ENCODE measurements around the gene CAMK2A. TPM values are rescaled to one million over a fixed set of nuclear protein-coding genes. Genes with fewer than 3 reads are reported as not detected.
A peak's percentile ranks its signal among the peaks of the same experiment; 100 is the strongest.

CAMK2A gene
- total RNA-seq, 1 donor from 2014 or later, result 42.6 TPM

DNA sequence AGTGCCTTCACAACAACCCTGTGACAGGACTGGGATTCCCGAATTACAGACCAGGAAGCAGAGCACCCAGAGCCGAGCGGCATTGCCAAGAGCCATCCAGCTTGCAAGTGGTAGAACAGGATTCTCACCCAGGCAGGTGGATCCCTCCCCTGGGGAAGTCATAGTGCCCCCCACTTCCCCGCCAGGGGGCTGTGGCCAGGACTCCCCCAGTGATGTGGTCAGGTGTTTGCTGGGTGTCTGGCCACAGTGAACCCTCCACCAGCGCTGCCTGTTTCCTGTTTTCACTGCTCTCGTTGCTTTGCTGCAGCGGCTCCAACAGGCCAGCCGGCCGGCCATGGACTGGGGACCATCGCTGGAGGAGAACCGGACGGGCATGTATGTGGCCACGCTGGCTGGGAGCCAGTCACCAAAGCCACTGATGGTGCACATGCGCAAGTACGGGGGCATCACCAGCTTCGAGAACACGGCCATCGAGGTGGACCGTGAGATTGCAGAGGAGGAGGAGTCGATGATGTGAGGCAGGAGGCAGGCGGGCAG, 80.4 kb downstream of the CAMK2A start:
- DNase-seq, result peak; percentile 35

DNA sequence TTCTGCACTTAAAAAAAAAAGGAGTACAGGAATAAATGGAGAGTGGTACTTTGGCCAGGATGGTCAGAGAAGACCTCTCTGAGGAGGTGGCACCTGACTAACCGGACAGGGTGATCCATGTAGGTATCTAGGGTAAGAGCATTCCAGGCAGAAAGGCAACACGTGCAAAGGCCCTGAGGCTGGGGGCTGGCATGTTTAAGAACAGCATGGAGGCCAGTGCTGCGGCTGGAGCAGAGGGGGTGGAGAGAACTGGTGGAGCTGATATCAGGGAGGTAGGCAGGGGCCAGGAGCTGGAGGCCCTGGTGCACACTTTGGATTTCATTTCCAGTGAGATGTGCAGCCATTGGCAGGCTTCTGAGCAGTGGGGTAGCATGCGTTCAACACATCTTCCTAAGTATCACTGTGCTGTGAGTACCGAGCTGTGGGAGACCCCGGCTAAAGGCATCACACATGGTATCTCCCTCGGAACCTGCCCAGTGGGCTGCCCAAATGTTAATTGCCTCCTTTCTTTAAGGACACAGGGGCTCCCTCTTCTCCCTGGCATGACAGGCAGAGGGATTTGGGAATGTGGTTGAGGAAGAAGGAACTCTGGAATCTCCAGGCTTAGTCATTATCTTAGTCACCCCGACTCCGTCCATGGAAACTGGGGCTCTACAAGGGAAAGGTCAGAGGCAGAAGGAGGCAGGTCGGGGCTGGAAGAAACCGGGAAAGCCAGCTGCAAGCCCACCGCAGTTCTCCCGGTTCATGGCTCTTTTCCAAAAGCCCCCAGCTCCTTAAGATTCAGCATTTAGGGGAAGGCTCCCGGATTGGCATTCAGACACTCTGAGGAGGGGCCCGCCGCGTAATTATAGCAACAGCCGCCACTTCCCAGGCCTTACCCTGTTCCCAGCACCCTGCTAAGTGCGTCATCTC, 81.1 kb downstream of the CAMK2A start:
- no peak for DNase-seq

DNA sequence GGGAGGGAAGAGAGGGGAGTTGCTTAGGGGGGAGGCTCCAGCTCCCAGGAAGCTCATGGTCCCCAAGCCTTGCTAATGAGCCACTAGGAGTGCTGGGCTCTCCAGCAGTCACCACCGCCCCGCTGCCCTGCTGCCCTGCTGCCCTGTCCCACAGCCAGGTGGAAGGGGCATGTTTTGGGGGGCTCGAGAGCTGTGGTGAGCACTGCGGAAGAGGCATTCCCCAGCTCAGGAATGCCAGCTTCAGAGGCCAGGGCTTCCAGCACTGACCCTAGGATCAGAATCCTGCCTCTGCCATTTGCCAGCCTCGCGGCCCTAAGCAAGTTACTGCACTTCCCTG, 82.8 kb downstream of the CAMK2A start:
- no peak for DNase-seq

DNA sequence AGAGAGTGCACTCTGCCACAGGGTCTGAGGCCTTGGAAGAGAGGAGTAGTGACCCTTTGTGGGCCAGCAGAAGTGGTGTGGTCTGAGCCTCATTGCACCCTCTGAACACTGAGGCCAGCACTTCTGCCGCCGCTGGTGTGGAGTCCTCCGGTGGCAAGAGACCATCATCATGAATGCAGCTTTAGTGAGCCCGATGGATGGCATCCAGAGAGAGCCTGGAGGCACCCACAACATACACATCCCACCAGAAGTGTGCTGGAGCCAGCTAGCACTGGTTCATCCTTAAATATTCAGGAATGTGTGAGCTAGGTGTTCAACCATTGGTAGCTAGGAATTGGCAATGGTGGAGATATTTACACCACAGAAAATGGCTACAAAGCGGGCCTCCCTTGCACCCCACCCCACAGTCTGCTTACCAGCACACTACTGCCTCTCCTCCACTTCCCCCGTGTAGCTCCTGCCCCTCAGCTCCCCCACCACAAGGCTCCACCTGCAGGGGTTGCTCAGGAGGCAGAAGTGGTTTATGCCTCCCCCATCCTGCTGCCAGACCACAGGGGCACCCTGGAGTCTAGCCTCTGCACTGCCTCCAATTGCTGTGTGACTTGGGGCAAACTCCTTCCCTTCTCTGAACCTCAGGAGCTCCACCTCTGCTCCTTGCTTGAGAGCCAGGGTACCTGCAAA, 83.3 kb downstream of the CAMK2A start:
- DNase-seq, result no peak

DNA sequence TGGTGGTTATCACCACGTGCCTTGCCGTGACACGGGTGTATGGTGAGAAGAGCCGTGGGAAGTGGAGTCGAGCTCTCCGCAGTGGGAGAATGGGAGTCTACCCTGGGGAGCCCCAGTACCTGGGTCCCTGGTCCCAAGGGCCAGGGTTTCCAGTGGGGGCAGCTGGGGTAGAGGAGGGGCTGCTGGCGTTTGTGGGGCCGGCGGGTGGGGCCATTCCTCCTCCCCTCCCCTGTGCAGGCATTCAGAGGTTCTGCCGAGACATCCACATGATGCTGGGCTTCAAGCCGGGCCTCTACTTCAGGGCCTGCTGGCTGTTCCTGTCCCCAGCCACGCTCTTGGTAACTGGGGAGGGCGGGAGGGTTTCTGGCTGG, 85.0 kb downstream of the CAMK2A start:
- DNase-seq, result no peak

DNA sequence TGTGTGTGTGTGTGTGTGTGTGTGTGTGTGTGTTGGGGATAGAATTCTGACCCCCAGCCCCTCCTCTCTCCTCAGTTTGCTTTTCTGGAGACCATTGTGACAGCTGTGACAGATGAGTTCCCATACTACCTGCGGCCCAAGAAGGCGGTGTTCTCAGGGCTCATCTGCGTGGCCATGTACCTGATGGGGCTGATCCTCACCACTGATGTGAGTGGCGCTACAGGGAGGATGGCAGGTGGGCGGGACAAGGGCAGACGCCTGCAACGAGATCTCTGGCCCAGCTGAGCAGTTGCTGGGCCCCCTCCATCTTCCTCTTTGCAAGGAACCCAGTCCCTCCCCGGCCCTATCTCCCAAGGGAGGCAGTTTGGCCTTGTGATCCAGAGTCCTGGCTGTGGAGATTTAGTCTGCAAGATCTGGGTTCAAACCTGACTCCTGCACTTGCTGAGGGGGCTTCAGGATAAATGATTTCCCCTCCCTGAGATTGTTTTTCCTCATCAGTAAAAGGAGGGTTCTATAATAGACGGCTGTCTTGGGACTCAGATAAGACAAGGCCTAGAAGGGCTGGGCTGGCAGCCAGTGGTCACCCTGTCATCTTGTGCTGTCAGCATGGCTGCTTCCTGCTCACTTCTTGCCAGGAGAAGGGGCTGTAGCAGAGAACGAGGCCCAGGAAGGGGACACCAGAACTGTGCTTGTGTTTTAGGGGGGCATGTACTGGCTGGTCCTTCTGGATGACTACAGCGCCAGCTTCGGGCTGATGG, 85.6 kb downstream of the CAMK2A start:
- DNase-seq, result no peak

DNA sequence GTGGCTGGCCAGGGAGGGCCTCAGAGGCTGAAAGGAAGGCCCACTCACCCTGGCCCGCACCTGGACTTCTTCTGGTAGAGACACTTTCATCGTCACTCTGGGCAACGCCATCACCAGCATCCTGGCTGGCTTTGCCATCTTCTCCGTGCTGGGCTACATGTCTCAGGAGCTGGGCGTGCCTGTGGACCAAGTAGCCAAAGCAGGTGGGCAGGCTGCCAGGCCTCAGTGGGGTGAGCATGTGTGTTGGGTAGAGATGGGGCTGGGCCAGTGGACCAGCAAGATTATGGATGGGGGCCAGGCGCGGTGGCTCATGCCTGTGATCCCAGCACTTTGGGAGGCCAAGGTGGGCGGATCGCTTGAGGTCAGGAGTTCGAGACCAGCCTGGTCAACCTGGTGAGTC, 87.1 kb downstream of the CAMK2A start:
- DNase-seq, result no peak

DNA sequence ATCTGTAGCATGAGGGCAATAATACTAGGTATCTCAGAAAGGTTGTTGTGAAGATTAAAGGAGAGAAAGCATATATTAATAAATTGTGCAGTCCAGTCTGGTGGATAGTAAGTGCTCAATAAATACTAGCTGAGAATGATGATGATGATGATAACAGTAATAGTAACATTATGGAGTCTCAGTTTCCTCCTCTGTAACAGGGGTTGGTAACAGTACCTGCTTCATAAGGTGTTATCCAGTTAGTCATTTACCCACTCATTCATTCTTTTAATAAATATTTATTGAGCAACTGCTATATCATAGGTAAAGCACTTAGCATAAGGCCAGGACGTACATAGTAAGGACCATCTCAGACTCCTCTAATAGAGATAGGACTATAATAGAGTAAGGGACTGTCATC, 92.1 kb downstream of the CAMK2A start:
- DNase-seq, result no peak

DNA sequence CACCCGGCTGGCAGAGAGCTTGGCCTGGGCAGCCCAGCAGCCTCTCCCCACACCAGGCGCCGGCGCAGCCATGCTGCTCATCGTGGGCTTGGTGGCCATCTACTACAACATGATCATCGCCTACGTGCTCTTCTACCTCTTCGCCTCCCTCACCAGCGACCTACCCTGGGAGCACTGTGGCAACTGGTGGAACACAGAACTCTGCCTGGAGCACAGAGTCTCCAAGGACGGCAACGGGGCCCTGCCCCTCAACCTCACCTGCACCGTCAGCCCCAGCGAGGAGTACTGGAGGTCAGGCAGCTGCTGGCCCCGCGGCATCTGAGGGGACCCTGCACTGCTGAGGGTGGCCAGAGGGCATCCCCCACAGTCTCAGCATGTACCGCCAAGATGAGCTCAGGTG, 92.6 kb downstream of the CAMK2A start:
- DNase-seq, result no peak

DNA sequence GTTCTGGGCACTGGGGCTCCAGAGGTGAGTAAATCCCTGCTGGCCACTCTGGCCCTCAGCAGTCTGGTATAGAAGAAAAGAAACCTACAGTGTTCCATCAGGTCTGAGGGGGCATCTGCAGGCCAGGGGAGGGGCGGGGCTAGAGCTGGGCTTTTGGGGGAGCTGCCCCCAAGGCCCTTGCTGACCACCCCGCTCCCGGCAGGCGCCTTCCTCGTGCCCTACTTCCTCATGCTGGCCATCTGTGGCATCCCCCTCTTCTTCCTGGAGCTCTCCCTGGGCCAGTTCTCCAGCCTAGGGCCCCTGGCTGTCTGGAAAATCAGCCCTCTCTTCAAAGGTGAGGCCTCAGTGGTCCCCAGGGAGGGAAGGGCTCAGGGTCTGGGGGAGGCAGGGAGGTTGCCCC, 93.1 kb downstream of the CAMK2A start:
- DNase-seq, result no peak

DNA sequence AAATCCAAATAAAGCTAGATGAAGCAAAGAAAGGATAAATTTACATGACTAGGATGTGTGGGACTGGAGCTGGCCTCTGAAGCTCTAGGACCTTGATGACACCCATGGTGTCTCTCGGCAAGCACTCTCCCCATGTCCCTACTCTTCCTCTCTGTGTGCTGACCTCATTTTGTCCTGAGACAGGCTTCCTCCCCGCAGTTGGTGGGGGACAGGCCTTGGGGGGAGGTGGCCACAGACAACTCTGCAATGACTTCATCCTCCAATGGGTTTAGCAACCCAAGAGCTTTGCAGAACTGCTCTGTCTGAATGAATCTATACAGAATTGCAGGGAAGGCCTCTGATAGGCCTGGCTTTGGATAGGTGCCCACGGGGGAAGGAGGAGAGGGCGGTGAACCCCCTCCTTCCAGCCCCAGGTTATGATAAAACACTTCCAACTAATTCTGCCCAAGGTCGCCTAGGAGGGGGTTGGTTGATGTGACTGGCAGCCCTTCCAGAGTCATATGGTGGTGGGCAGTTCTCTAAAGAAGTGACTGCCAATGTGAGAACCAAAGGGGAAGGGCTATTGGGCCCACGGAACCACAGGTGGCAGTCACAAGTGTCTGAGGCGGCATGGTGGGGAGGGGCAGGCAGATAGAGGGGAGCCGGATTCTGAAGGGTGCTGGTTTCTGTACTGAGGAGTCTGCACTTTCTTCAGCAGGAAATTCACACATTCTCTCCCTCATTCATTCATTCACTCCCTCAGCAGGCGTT, 93.7 kb downstream of the CAMK2A start:
- DNase-seq, result no peak

DNA sequence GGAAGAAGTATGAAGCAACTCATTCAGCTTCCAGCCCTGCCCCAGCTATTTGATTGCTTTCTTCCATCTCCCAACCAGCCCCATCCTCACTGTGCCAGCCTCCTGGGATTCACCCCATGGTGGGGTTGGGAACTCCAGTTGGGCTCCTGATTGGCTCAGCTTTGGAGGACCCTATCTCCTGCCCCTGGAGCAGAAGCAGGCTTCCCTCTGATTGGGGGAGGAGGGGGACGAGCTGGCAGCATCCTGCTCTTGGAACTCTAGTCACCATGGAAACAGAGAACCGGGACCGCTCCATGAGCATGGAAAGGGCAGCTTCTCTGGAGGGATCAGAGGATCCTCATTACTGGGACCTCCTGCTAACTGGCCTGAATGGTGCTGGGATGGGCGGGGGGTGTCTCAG, 97.1 kb downstream of the CAMK2A start:
- no peak for DNase-seq

DNA sequence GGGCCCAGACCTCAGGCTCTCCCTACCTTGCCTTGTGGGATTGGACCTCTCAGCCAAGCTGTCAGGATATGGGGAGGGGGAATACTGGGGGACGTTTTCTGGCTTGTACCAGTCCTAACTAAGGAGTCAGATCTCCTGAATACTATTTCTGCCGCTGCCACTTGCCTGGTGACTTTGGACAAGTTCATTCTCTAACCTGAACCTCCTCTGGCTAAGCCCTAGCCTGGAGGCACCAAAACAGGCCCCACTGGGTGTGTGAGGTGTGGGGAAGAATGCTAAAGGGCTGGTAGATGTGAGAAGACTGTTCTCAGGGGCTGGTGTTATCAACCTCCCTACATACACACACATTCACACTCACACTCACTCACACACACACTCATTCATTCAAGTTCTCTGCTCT, 98.6 kb downstream of the CAMK2A start:
- DNase-seq, result no peak

DNA sequence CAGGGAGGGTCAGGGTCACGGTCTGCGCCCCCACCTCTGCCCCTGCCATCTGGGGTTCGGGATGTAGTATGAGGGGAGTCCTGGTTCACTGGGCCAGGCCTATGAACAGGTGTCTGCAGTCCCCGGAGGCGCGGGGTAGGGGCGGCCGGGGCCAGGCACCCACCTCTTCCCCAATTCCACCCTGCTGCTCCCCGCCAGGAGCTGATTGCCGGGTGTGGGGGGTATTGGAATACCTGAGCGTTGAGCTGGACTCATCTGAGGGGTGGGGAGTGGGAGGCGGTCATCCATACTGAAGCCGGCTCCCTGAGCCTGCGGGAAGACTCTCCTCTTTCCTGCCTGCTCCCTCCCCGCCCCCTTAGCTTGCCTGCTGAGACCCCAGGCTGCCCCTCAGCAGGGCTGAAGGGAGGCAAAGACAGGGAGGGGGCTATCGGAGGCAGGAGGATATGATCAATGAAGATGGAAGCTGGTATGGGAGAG, 99.0 kb downstream of the CAMK2A start:
- no peak for DNase-seq

DNA sequence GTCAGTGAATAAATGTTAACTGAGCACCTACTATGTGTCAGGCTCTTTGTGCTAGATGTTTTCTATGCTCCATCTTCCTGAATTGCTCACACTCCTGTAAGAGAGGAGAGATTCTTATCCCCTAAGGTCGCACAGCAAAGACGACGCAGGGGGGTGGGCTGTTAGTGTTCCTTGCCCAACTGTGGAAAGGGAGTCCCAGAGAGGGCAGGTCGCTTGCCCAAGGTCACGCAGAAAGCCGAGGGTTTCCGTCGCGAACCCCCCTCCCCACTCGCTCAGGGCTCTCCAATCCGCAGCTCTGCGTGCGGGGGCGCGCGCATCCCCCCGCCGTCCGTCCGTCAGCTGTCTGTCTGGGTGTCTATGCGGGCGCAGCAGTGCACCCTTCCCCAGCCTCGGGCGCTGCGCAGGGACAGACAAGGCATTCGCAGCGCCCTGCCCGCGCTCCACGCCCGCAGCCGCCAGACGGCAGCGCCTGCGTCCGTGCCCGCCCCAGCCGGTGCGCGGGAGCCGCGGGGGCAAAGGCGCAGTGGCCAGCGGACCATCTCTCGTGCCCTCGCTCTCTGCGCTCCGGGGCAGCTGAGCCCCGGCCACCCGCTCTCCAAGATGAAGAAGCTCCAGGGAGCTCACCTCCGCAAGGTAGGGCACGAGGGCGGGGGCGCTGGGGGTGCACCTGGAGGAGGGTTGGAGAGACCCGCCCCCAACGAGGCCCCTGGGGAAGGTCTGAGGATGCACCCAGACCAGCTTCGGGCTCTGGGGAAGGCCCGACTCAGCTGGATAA, 99.7 kb downstream of the CAMK2A start, which contains the start of gene SLC6A7:
Gene SLC6A7 (plus strand): TSS at position 335 of the 775 bp plus-strand sequence. CDS start 266 bp downstream, at position 601.
- no peak for DNase-seq

DNA sequence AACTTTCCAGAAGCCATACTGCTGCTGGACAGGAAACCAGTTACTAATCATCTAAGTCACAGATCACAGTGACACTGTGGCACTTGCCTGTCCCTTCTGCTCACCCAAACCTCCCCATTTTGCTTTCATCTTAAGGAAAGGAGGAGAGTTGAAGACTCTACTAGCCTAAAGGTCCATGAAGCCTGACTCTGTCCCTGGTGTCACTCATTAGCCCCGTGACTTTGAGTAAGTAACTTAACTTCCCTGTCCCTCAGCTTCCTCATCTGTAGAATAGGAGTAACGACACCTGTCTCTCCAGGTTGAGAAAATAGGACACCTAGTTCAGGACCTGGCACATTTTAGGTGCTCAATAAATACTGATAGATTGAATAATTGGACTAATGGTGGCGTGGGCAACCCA, 100.2 kb downstream of the CAMK2A start:
- DNase-seq, result no peak

DNA sequence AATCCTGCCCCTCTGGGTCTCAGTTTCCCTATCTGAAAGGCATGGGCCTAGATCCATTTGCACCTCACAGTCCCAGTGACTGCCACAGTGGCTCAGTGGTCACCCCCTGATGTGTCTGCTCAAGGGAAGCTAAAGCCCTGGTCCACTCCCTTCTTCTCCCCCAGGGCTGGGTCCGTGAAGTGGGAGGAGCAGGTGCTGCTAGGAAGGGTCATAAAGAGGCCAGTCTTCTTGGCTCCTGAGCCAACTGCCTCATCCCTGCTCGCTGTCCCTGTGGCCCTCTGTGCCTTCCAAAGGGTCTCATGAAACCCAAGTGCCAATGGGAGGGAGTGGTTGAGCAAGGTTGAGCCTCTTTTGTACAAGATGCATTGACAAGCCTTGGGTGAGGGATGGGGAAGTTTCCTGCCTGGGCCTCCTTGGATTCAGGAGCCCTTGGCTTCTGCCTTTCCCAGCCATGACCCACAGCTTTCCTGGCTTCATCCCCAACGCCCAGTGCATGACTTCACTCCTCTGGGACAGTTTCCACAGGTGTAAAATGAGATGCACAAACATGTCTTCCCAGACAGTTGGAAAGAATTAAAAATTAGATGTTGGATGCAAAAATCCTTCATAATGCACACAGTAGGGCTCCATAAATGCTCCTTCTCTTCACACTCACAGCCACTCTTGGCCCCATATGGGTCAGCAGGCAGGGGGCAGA, 101.3 kb downstream of the CAMK2A start:
- DNase-seq, result peak; percentile 48

DNA sequence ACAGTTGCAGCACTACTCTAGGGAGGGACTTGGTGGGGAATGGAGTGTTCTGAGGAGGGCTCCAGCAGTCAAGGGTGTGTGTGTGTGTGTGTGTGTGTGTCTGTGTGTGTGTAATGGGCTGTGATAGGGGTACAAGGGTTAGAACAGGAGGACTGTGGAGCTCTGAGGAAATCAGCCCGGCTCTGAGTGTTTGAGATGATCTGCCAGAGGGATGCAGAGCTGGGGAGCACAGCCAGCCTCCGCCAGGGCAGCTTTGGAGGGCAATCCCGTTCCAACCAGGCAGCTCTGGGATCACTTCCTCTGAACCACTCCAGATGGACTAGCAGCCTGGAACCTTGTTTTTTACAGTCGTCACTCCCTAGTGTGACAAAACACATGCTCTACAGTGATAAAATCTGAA, 102.7 kb downstream of the CAMK2A start:
- no peak for DNase-seq

DNA sequence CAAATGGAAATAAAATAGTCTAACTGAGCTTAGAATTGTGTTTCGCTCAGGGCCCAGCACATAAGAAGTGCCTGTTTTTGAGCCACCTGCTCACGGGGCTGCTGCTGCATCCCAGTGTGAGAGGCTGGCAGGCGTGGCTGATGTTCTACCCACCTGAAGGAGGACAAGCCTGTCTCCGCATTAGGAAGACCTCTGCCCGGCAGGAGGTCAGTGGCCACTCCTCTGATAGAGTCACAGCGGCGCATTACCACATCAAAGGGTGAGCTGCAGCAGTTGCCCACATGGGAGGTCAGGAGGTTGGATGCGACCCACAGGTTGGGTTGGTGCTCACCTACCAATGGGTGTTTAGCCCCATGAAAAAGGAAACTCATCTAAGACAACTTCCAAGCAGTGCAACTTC, 103.4 kb downstream of the CAMK2A start:
- no peak for DNase-seq
